DMS 273 (cell line): ENCODE results near the gene GOSR1.
A peak's percentile ranks its signal among the peaks of the same experiment; 100 is the strongest.
"Not testable (repeated sequence)": the region's sequence is repeated elsewhere in the genome, so short reads cannot be mapped to it uniquely, and the experiment has no call there.

Experiments used
- DNase-seq: peaks from one replicate; lab custom pipeline; 2025; ENCODE audit not compliant: unreplicated experiment; lab: John Stamatoyannopoulos, UW

Gene GOSR1

GRCh38 chr17:30477083-30477773, at the start of gene GOSR1:
TSS of gene GOSR1 (plus strand) at chr17:30477408. CDS start at chr17:30477434, 26 bp downstream.
- peak; percentile 98 for DNase-seq

GRCh38 chr17:30427611-30428010, 49.6 kb upstream of the GOSR1 start:
- no peak for DNase-seq

- DNase-seq: no peak
Measured at GRCh38 chr17:30429155-30429554, 48.1 kb upstream of the GOSR1 start.

- peak; percentile 57 for DNase-seq
Measured at GRCh38 chr17:30433514-30433913, 43.7 kb upstream of the GOSR1 start.

DNA sequence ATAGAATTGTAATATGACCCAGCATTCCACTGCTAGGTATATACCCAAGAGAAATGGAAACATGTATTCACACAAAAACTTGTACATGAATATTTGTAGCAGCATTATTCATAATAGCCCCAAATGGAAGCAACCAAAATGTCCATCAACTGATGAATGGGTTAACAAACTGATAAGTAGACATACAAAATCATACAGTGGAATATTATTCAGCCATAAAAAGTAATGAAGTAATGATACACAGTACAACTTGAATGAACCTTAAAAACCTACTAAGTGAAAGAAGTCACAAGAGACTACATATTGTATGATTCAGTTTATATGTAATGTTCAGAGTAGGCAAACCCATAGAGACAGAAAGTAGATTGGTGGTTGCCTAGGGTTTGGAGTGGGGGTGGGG, 40.5 kb upstream of the GOSR1 start:
- DNase-seq: no peak

- peak; percentile 80 for DNase-seq
Measured at GRCh38 chr17:30443721-30444120, 33.5 kb upstream of the GOSR1 start.

GRCh38 chr17:30446640-30447039, 30.6 kb upstream of the GOSR1 start:
- DNase-seq: not testable (repeated sequence)

DNA sequence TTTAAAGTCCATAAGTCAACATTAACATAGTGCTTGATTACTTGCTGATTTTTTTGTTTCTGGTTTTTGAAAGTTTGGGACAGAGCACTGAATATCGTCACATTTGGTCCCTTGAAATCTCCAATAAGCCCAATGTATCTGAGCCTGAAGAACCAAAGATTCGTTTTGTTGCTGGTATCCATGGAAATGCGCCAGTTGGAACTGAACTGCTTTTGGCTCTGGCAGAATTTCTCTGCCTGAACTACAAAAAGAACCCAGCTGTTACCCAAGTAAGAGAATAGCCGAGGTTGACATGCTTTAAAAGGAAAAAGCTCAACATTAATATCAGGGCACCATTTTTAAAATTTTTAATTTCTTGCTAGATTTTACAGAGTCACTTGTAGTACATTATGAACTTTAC, 27.7 kb upstream of the GOSR1 start:
- DNase-seq: peak; percentile 47

GRCh38 chr17:30450125-30451027, 26.8 kb upstream of the GOSR1 start:
- DNase-seq: no peak

- no peak for DNase-seq
Measured at GRCh38 chr17:30454635-30455034, 22.6 kb upstream of the GOSR1 start.

GRCh38 chr17:30458371-30458770, 18.8 kb upstream of the GOSR1 start:
- DNase-seq: no peak

- DNase-seq: not testable (repeated sequence)
Measured at GRCh38 chr17:30458797-30459413, 18.3 kb upstream of the GOSR1 start.

GRCh38 chr17:30468465-30468864, 8.7 kb upstream of the GOSR1 start:
- DNase-seq: no peak

DNA sequence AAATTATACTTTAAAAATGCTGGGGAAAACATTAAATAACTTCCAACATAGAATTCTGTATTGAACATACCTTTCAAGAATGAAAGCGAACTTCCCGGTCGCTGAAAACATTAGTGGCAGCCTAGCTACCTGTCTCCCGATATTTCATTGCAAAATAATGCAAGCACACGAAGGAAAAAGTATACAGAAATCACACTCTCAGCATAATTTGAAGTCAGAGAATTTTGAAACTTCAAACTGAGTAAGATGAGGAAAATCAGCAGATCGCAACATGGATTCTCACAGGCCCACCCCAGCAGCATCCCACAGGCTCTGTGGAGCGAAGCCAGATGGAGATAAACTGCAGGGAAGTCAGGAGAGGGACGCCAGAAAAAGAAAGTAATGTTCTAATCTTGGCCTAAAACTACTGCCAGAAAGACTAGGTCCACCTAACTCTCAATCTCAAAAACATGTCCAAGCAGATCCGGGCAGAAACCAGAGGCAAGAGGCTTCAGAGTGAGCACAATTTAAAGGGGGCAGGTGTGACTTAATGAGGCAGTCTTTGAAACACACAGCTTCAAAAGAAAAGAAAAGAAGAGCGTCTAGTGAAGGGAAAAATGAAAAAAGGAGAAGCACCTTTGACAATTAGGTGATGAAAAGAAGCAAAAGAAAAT, 4.8 kb upstream of the GOSR1 start:
- peak; percentile 25 for DNase-seq

GRCh38 chr17:30475206-30475605, 2.0 kb upstream of the GOSR1 start:
- DNase-seq: no peak

- DNase-seq: peak; percentile 66
Measured at GRCh38 chr17:30476726-30477082, 504 bp upstream of the GOSR1 start.

DNA sequence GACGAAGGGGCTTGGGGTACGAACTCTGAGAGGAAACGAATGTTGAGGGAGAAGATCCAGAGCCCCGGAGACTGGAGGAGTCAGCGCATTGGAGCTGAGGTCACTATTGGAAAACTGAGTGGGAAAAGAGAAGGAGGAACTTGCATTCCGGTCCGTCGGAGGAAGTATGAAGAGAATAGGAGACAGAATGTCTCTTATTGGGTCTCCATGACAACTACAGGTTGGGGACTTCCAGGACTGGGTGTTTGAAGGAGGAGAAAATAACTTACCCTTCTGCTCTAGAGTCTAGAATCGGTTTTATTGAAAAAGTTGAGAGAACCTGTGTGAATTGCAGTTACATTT, 537 bp downstream of the GOSR1 start:
- peak; percentile 56 for DNase-seq

DNA sequence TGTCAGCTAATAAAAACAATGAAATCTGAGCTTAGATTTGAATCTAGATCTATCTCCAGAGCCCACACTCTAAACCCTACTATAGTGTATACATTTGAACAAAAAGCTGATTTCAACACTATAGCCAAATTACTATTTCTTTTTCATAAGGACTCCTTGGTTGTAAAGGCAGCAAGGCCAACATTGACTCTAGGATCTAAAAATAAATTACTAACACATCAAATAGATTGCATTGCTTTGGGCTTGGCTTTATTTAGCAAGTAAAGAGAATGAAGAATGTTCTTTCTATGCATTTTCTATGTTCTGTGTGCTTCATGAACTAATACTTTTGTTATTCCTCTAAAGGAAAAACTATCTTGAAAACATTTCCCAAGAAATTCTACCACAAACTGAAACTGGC, 5.3 kb downstream of the GOSR1 start:
- DNase-seq: no peak

DNA sequence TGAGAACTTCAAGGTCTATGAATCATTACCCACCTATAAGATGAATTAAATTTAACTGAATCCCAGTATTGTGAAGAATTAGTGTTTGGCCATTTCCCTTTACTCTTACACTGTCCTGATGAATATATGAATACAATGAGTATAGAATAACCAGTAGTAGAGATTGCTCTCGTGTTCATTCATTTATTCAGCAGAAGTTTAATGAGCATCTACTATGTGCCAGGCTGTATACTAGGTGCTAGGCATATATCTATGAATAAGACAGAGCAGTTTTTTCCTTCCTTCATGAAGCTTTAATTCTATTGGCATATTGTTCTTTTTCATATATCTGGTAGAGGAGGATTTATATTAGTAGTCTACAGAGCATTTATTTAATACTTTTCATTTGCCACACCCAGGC, 6.0 kb downstream of the GOSR1 start:
- DNase-seq: no peak

GRCh38 chr17:30493780-30494179, 16.6 kb downstream of the GOSR1 start:
- no peak for DNase-seq

DNA sequence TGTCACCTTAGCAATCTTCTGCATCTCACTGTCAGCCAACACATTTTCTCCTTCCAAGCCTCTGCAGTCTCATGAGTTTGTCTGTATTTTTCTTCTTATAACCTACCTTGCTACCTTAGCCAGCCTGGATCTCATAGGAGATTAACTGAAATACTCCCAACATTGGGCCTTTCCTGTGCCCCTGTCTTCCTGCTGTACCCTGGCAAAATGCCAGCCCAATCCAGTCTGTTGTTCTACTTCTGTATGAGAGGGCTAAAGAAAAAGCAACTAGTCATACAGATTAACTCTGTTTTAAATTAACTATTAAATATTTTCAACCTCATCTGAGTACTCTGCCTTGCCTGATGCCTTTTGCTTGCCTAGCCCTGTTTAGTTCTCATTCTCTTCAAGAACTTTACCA, 18.4 kb downstream of the GOSR1 start:
- peak; percentile 44 for DNase-seq
